Chondrocyte (in vitro differentiated cells): ENCODE data around the gene NRP1. TPM values are rescaled to one million over a fixed set of nuclear protein-coding genes. Genes with fewer than 3 reads are reported as not detected.
"Not testable (repeated sequence)": the region's sequence is repeated elsewhere in the genome, so short reads cannot be mapped to it uniquely, and the experiment has no call there.

ENCODE experiments used
- DNase-seq: peaks from one replicate; pipeline ENCODE4 v3.0.0; 2021; ENCODE audit warnings: mixed read lengths, low spot score
- H3K27ac Mint-ChIP-seq: one replicate; pipeline ENCODE4 v1.8.0; 2021; ENCODE audit warnings: mild to moderate bottlenecking, moderate library complexity, mixed read lengths; ENCODE audit not compliant: unreplicated experiment
- H3K27me3 Mint-ChIP-seq: 2 replicates; pipeline ENCODE4 v1.8.0; 2021; ENCODE audit warnings: low read depth, mixed read lengths
- H3K36me3 Mint-ChIP-seq: 2 replicates; pipeline ENCODE4 v1.8.0; 2021; ENCODE audit warnings: low read depth, mixed read lengths
- H3K4me1 Mint-ChIP-seq: 2 replicates; pipeline ENCODE4 v1.8.0; 2021; ENCODE audit warnings: low read depth, mild to moderate bottlenecking, mixed read lengths
- H3K4me3 Mint-ChIP-seq: one replicate; pipeline ENCODE4 v1.8.0; 2021; ENCODE audit warnings: mild to moderate bottlenecking, moderate library complexity, mixed read lengths; ENCODE audit not compliant: unreplicated experiment
- H3K9me3 Mint-ChIP-seq: 2 replicates; pipeline ENCODE4 v1.8.0; 2021; ENCODE audit warnings: low read depth, mixed read lengths
- total RNA-seq: library from RNA; stranded (reverse); gene quantifications from 3 replicates; pipeline ENCODE4 v1.2.1, GENCODE V29; 2021
- TF ChIP-seq, protein P1 (sequence below): fragments of 200-600 bp; sonication (generic); IDR thresholded peaks from 2 replicates; pipeline ENCODE4 v1.5.0; 2021; ENCODE audit warnings: antibody characterized with exemption, mild to moderate bottlenecking, moderate library complexity

Gene NRP1
- total RNA-seq, 1 donor from 2014 or later = 122 TPM

DNA sequence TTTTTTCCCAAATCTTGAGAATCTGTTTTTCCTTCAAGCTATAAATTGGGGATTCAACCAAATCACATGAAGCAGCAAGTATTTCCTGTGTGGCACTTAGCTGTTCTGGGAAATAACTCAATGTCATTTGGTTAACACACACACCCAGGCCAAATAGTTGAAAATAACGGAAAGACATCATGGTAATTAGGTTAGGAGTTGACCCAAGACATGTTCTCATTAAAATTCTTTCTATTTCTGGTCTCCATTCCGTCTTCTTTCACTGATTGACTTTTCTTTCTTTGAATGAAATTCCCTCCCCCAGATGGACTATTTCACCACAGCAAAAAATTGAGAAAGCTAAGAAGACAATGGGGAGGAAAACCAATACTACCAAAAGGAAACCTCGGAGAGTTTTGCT lies 30.5 kb downstream of the NRP1 start:
- Mint-ChIP-seq H3K27ac (peak overlapping the region; percentile 1), H3K4me3 (no peak overlapping the region), H3K9me3 (peaks cover 3% of the 10 kb centered on the region), H3K36me3 (peaks cover 11% of the 10 kb centered on the region), H3K4me1 (peaks cover 58% of the 10 kb centered on the region), H3K27me3 (no peaks in the 10 kb centered on the region)
- DNase-seq = no peak
- TF ChIP-seq, protein P1, sequence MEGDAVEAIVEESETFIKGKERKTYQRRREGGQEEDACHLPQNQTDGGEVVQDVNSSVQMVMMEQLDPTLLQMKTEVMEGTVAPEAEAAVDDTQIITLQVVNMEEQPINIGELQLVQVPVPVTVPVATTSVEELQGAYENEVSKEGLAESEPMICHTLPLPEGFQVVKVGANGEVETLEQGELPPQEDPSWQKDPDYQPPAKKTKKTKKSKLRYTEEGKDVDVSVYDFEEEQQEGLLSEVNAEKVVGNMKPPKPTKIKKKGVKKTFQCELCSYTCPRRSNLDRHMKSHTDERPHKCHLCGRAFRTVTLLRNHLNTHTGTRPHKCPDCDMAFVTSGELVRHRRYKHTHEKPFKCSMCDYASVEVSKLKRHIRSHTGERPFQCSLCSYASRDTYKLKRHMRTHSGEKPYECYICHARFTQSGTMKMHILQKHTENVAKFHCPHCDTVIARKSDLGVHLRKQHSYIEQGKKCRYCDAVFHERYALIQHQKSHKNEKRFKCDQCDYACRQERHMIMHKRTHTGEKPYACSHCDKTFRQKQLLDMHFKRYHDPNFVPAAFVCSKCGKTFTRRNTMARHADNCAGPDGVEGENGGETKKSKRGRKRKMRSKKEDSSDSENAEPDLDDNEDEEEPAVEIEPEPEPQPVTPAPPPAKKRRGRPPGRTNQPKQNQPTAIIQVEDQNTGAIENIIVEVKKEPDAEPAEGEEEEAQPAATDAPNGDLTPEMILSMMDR = no peak

DNA sequence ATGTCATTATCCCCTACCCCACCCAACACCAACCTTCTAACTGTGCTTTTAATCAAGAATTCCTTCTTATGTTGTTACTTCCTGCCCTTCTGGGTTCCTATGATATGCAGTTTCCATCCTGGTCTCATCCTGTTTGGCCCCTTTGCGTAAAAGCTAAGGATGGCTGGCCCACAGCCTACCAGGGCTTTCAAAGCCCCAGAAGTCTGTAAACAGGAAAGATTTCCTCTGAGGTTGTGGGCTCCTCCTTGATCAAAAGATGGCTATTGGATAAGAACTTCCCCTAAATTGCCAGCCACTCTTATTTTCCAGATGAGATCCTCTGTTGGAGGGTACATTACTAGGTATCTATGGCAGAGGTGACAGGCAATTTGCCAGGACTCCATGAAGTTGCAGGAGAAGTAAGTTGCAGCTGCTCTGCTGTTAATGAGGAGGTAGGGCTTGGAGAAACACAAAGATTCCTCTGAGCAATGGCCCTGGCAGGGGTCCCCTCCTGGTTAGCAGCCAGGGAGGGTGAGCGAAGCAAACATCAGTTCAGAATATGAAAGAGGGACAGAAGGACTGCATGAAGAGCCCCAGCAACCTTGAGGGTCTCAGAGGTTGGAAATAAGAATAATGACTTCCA lies 32.1 kb downstream of the NRP1 start:
- H3K27ac Mint-ChIP-seq = peak overlapping the region; percentile 4
- peaks cover 75% of the 10 kb centered on the region for H3K4me1 Mint-ChIP-seq
- no peaks in the 10 kb centered on the region for H3K27me3 Mint-ChIP-seq
- TF ChIP-seq, protein P1 = no peak
- peaks cover 11% of the 10 kb centered on the region for H3K36me3 Mint-ChIP-seq
- H3K4me3 Mint-ChIP-seq = no peak overlapping the region
- no peak for DNase-seq
- no peaks in the 10 kb centered on the region for H3K9me3 Mint-ChIP-seq

DNA sequence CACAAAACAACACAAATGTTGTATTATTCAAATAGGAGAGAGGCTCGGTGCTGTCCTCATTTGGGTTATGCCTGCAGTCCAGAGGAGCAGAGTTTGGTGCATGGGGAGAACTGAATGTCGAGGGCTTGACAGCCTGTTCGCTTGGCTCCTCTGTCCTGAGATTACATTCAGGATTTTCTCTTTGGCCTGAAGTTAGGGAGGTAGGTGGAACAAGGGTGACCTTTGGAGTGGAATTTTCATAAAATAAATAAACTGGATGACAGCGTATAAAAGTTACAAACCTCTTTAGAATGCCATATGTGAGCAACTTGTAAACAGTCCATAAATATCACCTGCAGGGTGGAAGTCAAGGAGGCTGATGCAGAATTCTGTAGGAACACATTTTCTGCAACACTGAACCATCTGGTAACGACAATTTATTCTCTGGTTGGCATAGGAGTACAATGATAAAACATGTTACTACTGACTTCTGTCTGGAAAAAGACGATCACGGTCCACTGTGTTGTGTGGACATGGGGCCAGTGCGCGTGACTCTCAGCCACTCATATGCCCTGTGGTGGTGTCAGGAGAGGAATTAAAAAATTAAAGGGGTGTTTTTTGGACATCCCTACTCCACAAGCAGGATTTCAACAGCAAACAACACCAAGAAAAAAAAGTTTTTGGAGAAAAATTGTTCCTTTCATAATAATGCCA lies 33.2 kb downstream of the NRP1 start:
- H3K4me3 Mint-ChIP-seq = no peak overlapping the region
- no peaks in the 10 kb centered on the region for H3K27me3 Mint-ChIP-seq
- TF ChIP-seq, protein P1 = no peak
- no peak for DNase-seq
- H3K27ac Mint-ChIP-seq = peak overlapping the region; percentile 47
- H3K36me3 Mint-ChIP-seq = peaks cover 11% of the 10 kb centered on the region
- H3K9me3 Mint-ChIP-seq = no peaks in the 10 kb centered on the region
- peaks cover 74% of the 10 kb centered on the region for H3K4me1 Mint-ChIP-seq

DNA sequence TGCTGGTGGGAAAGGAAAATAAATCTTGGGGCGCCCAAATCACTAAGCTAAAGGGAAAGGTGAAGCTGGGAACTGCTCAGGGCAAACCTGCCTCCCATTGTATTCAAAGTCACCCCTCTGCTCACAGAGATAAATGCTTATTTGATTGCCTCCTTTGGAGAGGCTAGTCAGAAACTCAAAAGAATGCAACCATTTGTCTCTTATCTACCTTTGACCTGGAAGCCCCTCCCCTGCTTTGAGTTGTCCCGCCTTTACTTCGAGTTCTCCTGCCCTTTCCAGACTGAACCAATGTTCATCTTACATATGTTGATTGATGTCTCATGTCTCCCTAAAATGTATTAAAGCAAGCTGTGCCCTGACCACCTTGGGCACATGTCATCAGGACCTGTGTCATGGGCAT lies 33.9 kb downstream of the NRP1 start:
- H3K4me3 Mint-ChIP-seq, DNase-seq, H3K9me3 Mint-ChIP-seq, H3K27me3 Mint-ChIP-seq, H3K27ac Mint-ChIP-seq: not testable (repeated sequence)
- Mint-ChIP-seq H3K36me3 (peaks cover 11% of the 10 kb centered on the region), H3K4me1 (peaks cover 76% of the 10 kb centered on the region)

DNA sequence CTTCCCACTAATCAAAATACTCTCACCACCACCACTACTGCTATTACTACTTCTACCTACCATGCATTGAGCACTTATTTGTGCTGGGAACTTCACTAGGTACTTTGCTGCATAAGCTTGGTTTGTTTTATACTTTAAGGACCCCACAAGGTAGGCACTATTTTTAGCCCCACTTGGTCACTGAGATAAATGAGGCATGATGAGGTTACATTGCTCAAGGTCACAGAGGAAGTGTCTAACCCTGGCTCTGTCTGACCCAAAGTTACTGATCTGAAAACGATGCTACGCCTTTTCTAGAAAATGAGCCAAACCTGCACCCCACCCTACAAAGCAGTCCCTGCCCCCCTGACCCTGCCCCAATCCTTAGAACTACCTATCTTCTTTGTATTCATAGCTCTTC lies 35.6 kb downstream of the NRP1 start:
- TF ChIP-seq, protein P1 = no peak
- peaks cover 69% of the 10 kb centered on the region for H3K4me1 Mint-ChIP-seq
- no peaks in the 10 kb centered on the region for H3K9me3 Mint-ChIP-seq
- DNase-seq = no peak
- H3K27me3 Mint-ChIP-seq = no peaks in the 10 kb centered on the region
- no peak overlapping the region for H3K4me3 Mint-ChIP-seq
- H3K36me3 Mint-ChIP-seq = peaks cover 11% of the 10 kb centered on the region
- peak overlapping the region; percentile 19 for H3K27ac Mint-ChIP-seq
